Neural cell (in vitro differentiated cells): Measurements from ENCODE around the gene GAPDHS. TPM values are rescaled to one million over a fixed set of nuclear protein-coding genes. Genes with fewer than 3 reads are reported as not detected.

Experiments used
- H2AFZ ChIP-seq: fragments of 200-600, 300-800 bp; sonication (generic), shearing (Covaris generic); 2 replicates; pipeline ENCODE4 v1.6.0; 2014; ENCODE audit warnings: low read depth, mild to moderate bottlenecking, antibody characterized with exemption, low read length, moderate library complexity
- H3F3A ChIP-seq: fragments of 200-600 bp; shearing (Covaris generic); 2 replicates; pipeline ENCODE4 v1.6.1; 2016; ENCODE audit warnings: mild to moderate bottlenecking, moderate library complexity, mixed read lengths, antibody characterized with exemption, low read length; ENCODE audit not compliant: insufficient read depth, poor library complexity, severe bottlenecking
- H3K27ac ChIP-seq: fragments of 200-600, 300-800 bp; sonication (generic), shearing (Covaris generic); 2 replicates; pipeline ENCODE4 v1.5.1; 2014; ENCODE audit warnings: mild to moderate bottlenecking, low read length, moderate library complexity
- H3K27me3 ChIP-seq: fragments of 300-800, 200-600 bp; sonication (generic), shearing (Covaris generic); 2 replicates; pipeline ENCODE4 v1.6.0; 2014; ENCODE audit warnings: mild to moderate bottlenecking, low read depth, low read length, moderate library complexity; ENCODE audit not compliant: insufficient read depth
- H3K36me3 ChIP-seq: fragments of 300-800, 200-600 bp; sonication (generic), shearing (Covaris generic); 2 replicates; pipeline ENCODE4 v1.5.1; 2014; ENCODE audit warnings: mild to moderate bottlenecking, antibody characterized with exemption, low read length, moderate library complexity; ENCODE audit not compliant: insufficient read depth
- H3K4me2 ChIP-seq: fragments of 300-800, 200-600 bp; sonication (generic), shearing (Covaris generic); 2 replicates; pipeline ENCODE4 v1.6.0; 2014; ENCODE audit warnings: mild to moderate bottlenecking, low read length
- H3K4me3 ChIP-seq: fragments of 300-800, 200-600 bp; sonication (generic), shearing (Covaris generic); 2 replicates; pipeline ENCODE4 v1.5.1; 2014; ENCODE audit warnings: mild to moderate bottlenecking, low read length, moderate library complexity
- H3K79me2 ChIP-seq: fragments of 200-600 bp; shearing (Covaris generic); replicated peaks from 2 replicates; pipeline ENCODE4 v1.6.0; 2014; ENCODE audit warnings: mild to moderate bottlenecking, low read length, moderate library complexity; ENCODE audit not compliant: insufficient read depth
- H3K9ac ChIP-seq: fragments of 300-800, 200-600 bp; sonication (generic), shearing (Covaris generic); 2 replicates; pipeline ENCODE4 v1.6.1; 2016; ENCODE audit warnings: mild to moderate bottlenecking, low read length, mixed read lengths
- H3K9me2 ChIP-seq: fragments of 200-600 bp; shearing (Covaris generic); 2 replicates; pipeline ENCODE4 v1.6.1; 2016; ENCODE audit warnings: mild to moderate bottlenecking, low read length, mixed read lengths; ENCODE audit not compliant: insufficient read depth
- H3K9me3 ChIP-seq: fragments of 200-600, 300-800 bp; sonication (generic), shearing (Covaris generic); 2 replicates; pipeline ENCODE4 v1.6.1; 2016; ENCODE audit warnings: mild to moderate bottlenecking, mixed run types, low read length, moderate library complexity, mixed read lengths
- H4K20me1 ChIP-seq: fragments of 200-600 bp; shearing (Covaris generic); 2 replicates; pipeline ENCODE4 v1.6.1; 2016; ENCODE audit warnings: mild to moderate bottlenecking, mixed run types; ENCODE audit not compliant: insufficient read depth
- EP300 ChIP-seq: fragments of 450-650 bp; conservative IDR thresholded peaks from 2 replicates; pipeline ENCODE4 v1.6.1; 2014; ENCODE audit warnings: antibody characterized with exemption, mild to moderate bottlenecking, moderate library complexity; ENCODE audit not compliant: poor library complexity, severe bottlenecking
- EZH2 ChIP-seq: fragments of 200-600, 300-800 bp; shearing (Covaris generic), sonication (generic); IDR thresholded peaks from 2 replicates; pipeline ENCODE4 v1.6.1; 2014; ENCODE audit warnings: antibody characterized with exemption, low read length, borderline replicate concordance, mild to moderate bottlenecking; ENCODE audit not compliant: insufficient read depth, poor library complexity, severe bottlenecking
- MXI1 ChIP-seq: fragments of 450-650 bp; conservative IDR thresholded peaks from 2 replicates; pipeline ENCODE4 v1.6.1; 2014; ENCODE audit warnings: antibody characterized with exemption, mild to moderate bottlenecking; ENCODE audit not compliant: poor library complexity, severe bottlenecking
- POLR2AphosphoS5 ChIP-seq: IDR thresholded peaks from 2 replicates; pipeline ENCODE4 v1.6.1; 2012
- RAD21 ChIP-seq: fragments of 450-650 bp; conservative IDR thresholded peaks from 2 replicates; pipeline ENCODE4 v1.6.1; 2014; ENCODE audit warnings: antibody characterized with exemption, mild to moderate bottlenecking, moderate library complexity
- SMC3 ChIP-seq: fragments of 450-650 bp; conservative IDR thresholded peaks from 2 replicates; pipeline ENCODE4 v1.6.1; 2014; ENCODE audit warnings: antibody characterized with exemption, mild to moderate bottlenecking, moderate library complexity; ENCODE audit not compliant: poor library complexity
- TAF1 ChIP-seq: IDR thresholded peaks from 2 replicates; pipeline ENCODE4 v1.6.1; 2012; ENCODE audit warnings: low read depth
- polyA plus RNA-seq: library from polyadenylated mRNA; depleted of rRNA; stranded (reverse); fragments of >200 nt; gene quantifications from 2 replicates; pipeline ENCODE4 v1.2.3, GENCODE V29; 2014
- TF ChIP-seq, protein P1 (sequence below): fragments of 450-650 bp; IDR thresholded peaks from 2 replicates; pipeline ENCODE4 v1.5.1; 2014; ENCODE audit warnings: antibody characterized with exemption, mild to moderate bottlenecking, moderate library complexity; ENCODE audit not compliant: poor library complexity, severe bottlenecking
- TF ChIP-seq, protein P2 (sequence below): IDR thresholded peaks from 2 replicates; pipeline ENCODE4 v1.6.1; 2012; ENCODE audit warnings: borderline replicate concordance

GAPDHS gene
- polyA plus RNA-seq, 1 donor from 2014 or later: not detected

DNA sequence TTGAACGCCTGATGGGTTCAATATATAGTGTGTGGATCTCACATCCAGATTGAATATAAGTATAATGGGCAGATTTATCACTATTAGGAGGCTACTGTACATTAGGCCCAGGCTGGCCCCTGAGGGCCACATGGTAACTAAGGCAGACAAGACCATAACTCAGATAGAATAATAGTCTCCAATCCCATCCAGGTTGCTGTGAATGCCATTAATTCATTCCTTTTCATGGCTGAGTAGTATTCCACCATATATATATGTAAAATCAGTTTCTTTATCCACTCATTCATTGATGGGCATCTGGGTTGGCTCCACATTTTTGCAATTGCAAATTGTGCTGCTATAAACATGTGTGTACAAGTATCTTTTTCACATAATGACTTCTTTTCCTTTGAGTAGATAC lies 44.7 kb downstream of the GAPDHS start:
- Histone ChIP-seq H3F3A (no peaks in the 10 kb centered on the region), H4K20me1 (no peaks in the 10 kb centered on the region), H3K9me2 (no peaks in the 10 kb centered on the region), H3K27ac (no peak overlapping the region), H3K27me3 (no peaks in the 10 kb centered on the region), H2AFZ (no peak overlapping the region), H3K4me2 (no peak overlapping the region), H3K79me2 (no peaks in the 10 kb centered on the region), H3K4me3 (no peak overlapping the region), H3K9me3 (no peaks in the 10 kb centered on the region), H3K9ac (no peak overlapping the region), H3K36me3 (no peaks in the 10 kb centered on the region)
- no peak for TF ChIP-seq EZH2
- TF ChIP-seq MXI1: no peak
- TF ChIP-seq, protein P1, sequence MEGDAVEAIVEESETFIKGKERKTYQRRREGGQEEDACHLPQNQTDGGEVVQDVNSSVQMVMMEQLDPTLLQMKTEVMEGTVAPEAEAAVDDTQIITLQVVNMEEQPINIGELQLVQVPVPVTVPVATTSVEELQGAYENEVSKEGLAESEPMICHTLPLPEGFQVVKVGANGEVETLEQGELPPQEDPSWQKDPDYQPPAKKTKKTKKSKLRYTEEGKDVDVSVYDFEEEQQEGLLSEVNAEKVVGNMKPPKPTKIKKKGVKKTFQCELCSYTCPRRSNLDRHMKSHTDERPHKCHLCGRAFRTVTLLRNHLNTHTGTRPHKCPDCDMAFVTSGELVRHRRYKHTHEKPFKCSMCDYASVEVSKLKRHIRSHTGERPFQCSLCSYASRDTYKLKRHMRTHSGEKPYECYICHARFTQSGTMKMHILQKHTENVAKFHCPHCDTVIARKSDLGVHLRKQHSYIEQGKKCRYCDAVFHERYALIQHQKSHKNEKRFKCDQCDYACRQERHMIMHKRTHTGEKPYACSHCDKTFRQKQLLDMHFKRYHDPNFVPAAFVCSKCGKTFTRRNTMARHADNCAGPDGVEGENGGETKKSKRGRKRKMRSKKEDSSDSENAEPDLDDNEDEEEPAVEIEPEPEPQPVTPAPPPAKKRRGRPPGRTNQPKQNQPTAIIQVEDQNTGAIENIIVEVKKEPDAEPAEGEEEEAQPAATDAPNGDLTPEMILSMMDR: no peak
- no peak for TF ChIP-seq POLR2AphosphoS5
- TF ChIP-seq EP300: no peak
- TF ChIP-seq, protein P2, sequence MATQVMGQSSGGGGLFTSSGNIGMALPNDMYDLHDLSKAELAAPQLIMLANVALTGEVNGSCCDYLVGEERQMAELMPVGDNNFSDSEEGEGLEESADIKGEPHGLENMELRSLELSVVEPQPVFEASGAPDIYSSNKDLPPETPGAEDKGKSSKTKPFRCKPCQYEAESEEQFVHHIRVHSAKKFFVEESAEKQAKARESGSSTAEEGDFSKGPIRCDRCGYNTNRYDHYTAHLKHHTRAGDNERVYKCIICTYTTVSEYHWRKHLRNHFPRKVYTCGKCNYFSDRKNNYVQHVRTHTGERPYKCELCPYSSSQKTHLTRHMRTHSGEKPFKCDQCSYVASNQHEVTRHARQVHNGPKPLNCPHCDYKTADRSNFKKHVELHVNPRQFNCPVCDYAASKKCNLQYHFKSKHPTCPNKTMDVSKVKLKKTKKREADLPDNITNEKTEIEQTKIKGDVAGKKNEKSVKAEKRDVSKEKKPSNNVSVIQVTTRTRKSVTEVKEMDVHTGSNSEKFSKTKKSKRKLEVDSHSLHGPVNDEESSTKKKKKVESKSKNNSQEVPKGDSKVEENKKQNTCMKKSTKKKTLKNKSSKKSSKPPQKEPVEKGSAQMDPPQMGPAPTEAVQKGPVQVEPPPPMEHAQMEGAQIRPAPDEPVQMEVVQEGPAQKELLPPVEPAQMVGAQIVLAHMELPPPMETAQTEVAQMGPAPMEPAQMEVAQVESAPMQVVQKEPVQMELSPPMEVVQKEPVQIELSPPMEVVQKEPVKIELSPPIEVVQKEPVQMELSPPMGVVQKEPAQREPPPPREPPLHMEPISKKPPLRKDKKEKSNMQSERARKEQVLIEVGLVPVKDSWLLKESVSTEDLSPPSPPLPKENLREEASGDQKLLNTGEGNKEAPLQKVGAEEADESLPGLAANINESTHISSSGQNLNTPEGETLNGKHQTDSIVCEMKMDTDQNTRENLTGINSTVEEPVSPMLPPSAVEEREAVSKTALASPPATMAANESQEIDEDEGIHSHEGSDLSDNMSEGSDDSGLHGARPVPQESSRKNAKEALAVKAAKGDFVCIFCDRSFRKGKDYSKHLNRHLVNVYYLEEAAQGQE: no peak
- no peak for TF ChIP-seq SMC3
- no peak for TF ChIP-seq TAF1
- no peak for TF ChIP-seq RAD21

DNA sequence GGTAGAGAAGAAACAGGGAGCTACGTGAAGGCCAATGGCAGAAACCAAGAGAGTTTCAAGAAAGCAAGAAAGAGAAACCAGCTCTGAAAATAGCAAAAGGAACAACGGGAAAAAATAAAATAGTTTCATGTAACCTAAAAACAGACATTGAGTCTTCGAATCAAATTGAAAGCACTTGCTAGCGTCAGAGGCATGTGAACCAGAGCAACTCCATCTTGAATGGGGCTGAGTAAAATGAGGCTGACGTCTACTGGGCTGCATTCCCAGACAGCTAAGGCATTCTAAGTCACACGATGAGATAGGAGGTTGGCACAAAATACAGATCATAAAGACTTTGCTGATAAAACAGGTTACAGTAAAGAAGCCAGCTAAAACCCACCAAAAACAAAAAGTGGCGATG lies 45.5 kb downstream of the GAPDHS start:
- Histone ChIP-seq H3K79me2 (no peaks in the 10 kb centered on the region), H3K27me3 (no peaks in the 10 kb centered on the region), H3K4me3 (no peak overlapping the region), H3K36me3 (no peaks in the 10 kb centered on the region), H3K4me2 (no peak overlapping the region), H4K20me1 (no peaks in the 10 kb centered on the region), H3F3A (no peaks in the 10 kb centered on the region), H3K9me2 (no peaks in the 10 kb centered on the region), H3K9me3 (no peaks in the 10 kb centered on the region), H3K27ac (no peak overlapping the region), H3K9ac (no peak overlapping the region), H2AFZ (no peak overlapping the region)
- TF ChIP-seq MXI1 (no peak), EP300 (no peak), EZH2 (no peak), POLR2AphosphoS5 (no peak), RAD21 (no peak), SMC3 (no peak), TAF1 (no peak)
- TF ChIP-seq, protein P1: no peak
- TF ChIP-seq, protein P2: no peak
